Endothelial cell of umbilical vein (primary cell): ENCODE data around the gene RASGRF1. TPM values are rescaled to one million over a fixed set of nuclear protein-coding genes. Genes with fewer than 3 reads are reported as not detected.

ENCODE experiments used
- BruUV-seq: library from RNA; stranded (reverse); fragments of 400-500 nt; replicated peaks from 2 replicates; lab custom pipeline; 2021; lab: Mats Ljungman, UMichigan
- CTCF ChIA-PET: fragments of 300-600, 350-600 bp; sonication (Branson Sonifier 250); formaldehyde crosslinking; loops from one replicate; lab custom pipeline; 2021; ENCODE audit warnings: antibody characterized with exemption, inconsistent platforms; lab: Charles Lee
- POLR2A ChIA-PET: fragments of 300-600, 350-600 bp; sonication (Branson Sonifier 250); formaldehyde crosslinking; loops from one replicate; lab custom pipeline; 2021; ENCODE audit warnings: antibody characterized with exemption, inconsistent platforms; lab: Charles Lee
- DNase-seq: peaks from one replicate; pipeline ENCODE4 v3.0.0-alpha.2; 2011; ENCODE audit warnings: low read depth, low spot score
- FAIRE-seq: peaks from 2 replicates; lab custom pipeline; 2011; peaks lifted over from hg19 to GRCh38; lab: Jason Lieb, UNC
- H2AFZ ChIP-seq: 2 replicates; pipeline ENCODE4 v1.6.0; 2012; ENCODE audit warnings: low read depth, low read length, control low read depth, inconsistent platforms
- H3K27ac ChIP-seq: 2 replicates; pipeline ENCODE4 v1.5.1; 2011; ENCODE audit warnings: low read depth, mild to moderate bottlenecking, control low read depth, low read length, moderate library complexity; ENCODE audit not compliant: insufficient read depth
- H3K27me3 ChIP-seq, 2 experiments: 2 replicates each; pipeline versions ENCODE4 v1.6.0 to v1.6.1; 2011; ENCODE audit warnings: low read length in 2 of 2, mixed read lengths in 1 of 2; ENCODE audit not compliant: control insufficient read depth in 2 of 2, insufficient read depth in 2 of 2
- H3K36me3 ChIP-seq, 2 experiments: 2 replicates in 1 of 2; 3 replicates in 1 of 2; pipeline ENCODE4 v1.5.1; 2011; ENCODE audit warnings: low read length in 2 of 2, mild to moderate bottlenecking in 1 of 2, moderate library complexity in 1 of 2; ENCODE audit not compliant: control insufficient read depth in 2 of 2, insufficient read depth in 2 of 2; ENCODE audit errors: extremely low read depth in 1 of 2
- H3K4me1 ChIP-seq: 3 replicates; pipeline ENCODE4 v1.5.1; 2011; ENCODE audit warnings: mild to moderate bottlenecking, low read length; ENCODE audit not compliant: control insufficient read depth, insufficient read depth; ENCODE audit errors: extremely low read depth
- H3K4me2 ChIP-seq: 2 replicates; pipeline ENCODE4 v1.6.1; 2011; ENCODE audit warnings: low read length, control low read depth, mixed read lengths; ENCODE audit not compliant: insufficient read depth
- H3K4me3 ChIP-seq, 3 experiments: fragments of 200-600 bp in 1 of 3; sonication (generic), shearing (Covaris generic) in 1 of 3; replicated peaks in 1 of 3; 2 replicates each; pipeline ENCODE4 v1.5.1; 2011 to 2016; ENCODE audit warnings: control low read depth in 3 of 3, low read length in 3 of 3, mild to moderate bottlenecking in 2 of 3, inconsistent platforms in 1 of 3, low read depth in 1 of 3, moderate library complexity in 1 of 3; ENCODE audit not compliant: insufficient read depth in 1 of 3
- H3K79me2 ChIP-seq: 2 replicates; pipeline ENCODE4 v1.6.0; 2012; ENCODE audit warnings: low read length, inconsistent platforms; ENCODE audit not compliant: control insufficient read depth, insufficient read depth
- H3K9ac ChIP-seq: replicated peaks from 2 replicates; pipeline ENCODE3; 2011; ENCODE audit warnings: low read length, control low read depth; ENCODE audit not compliant: insufficient read depth; ENCODE audit errors: extremely low read depth
- H3K9me1 ChIP-seq: replicated peaks from 3 replicates; pipeline ENCODE4 v1.6.0; 2011; ENCODE audit warnings: mild to moderate bottlenecking, low read length; ENCODE audit not compliant: control insufficient read depth, insufficient read depth; ENCODE audit errors: extremely low read depth
- H3K9me3 ChIP-seq: replicated peaks from 2 replicates; pipeline ENCODE4 v1.5.1; 2012; ENCODE audit warnings: low read length, inconsistent platforms; ENCODE audit not compliant: control insufficient read depth, insufficient read depth
- H4K20me1 ChIP-seq: replicated peaks from 2 replicates; pipeline ENCODE3; 2011; ENCODE audit warnings: mild to moderate bottlenecking, low read length; ENCODE audit not compliant: control insufficient read depth, insufficient read depth; ENCODE audit errors: extremely low read depth
- EZH2 ChIP-seq: IDR thresholded peaks from 2 replicates; pipeline ENCODE4 v1.6.1; 2012; ENCODE audit warnings: borderline replicate concordance, low read depth, mild to moderate bottlenecking, moderate library complexity, low read length, inconsistent platforms; ENCODE audit not compliant: severe bottlenecking
- FOS ChIP-seq: IDR thresholded peaks from 2 replicates; pipeline ENCODE4 v1.6.1; 2011; ENCODE audit warnings: mild to moderate bottlenecking, low read length, moderate library complexity, borderline replicate concordance; ENCODE audit not compliant: insufficient read depth
- GATA2 ChIP-seq: IDR thresholded peaks from 2 replicates; pipeline ENCODE4 v1.7.0; 2011; ENCODE audit warnings: low read depth, mild to moderate bottlenecking, moderate library complexity, mixed read lengths, low read length; ENCODE audit not compliant: insufficient read length, insufficient read depth
- JUN ChIP-seq: IDR thresholded peaks from 2 replicates; pipeline ENCODE4 v1.6.1; 2011; ENCODE audit warnings: borderline replicate concordance, low read depth; ENCODE audit not compliant: insufficient read length, insufficient read depth
- MAX ChIP-seq: IDR thresholded peaks from 2 replicates; pipeline ENCODE4 v1.6.1; 2011; ENCODE audit not compliant: insufficient read depth, insufficient read length
- MYC ChIP-seq: IDR thresholded peaks from one replicate; pipeline ENCODE4 v1.6.1; 2011; ENCODE audit warnings: mild to moderate bottlenecking, low read depth, low read length
- POLR2A ChIP-seq: IDR thresholded peaks from 2 replicates; pipeline ENCODE4 v1.6.1; 2012; ENCODE audit warnings: low read depth, mild to moderate bottlenecking, control low read depth, low read length
- POLR2AphosphoS5 ChIP-seq: IDR thresholded peaks from 2 replicates; pipeline ENCODE4 v1.6.1; 2012; ENCODE audit warnings: low read depth, mild to moderate bottlenecking, control low read depth, low read length, moderate library complexity; ENCODE audit not compliant: insufficient read depth
- dilution Hi-C: fragments of 300-500 bp; cut with MboI; formaldehyde crosslinking; loops from one replicate; pipeline ENCODE4 v1.15.0; 2019; ENCODE audit warnings: low sequenced_read_pairs; ENCODE audit not compliant: extremely low pct_ligation_motif_present
- intact Hi-C: fragments of 100-400 bp; cut with micrococcal nuclease; formaldehyde crosslinking; loops from one replicate; pipeline ENCODE4 v1.10.0; 2022
- polyA plus RNA-seq, 4 experiments: library from polyadenylated mRNA; depleted of rRNA in 3 of 4; stranded (reverse) in 3 of 4; unstranded in 1 of 4; fragments of >200 nt; gene quantifications; 2 replicates each; pipeline versions ENCODE4 v1.2.1 to v1.2.3, GENCODE V29; 2011 to 2012; ENCODE audit warnings: missing spikeins in 1 of 4
- total RNA-seq: library from RNA; stranded (reverse); gene quantifications from 2 replicates; pipeline ENCODE4 v1.2.3, GENCODE V29; 2021
- TF ChIP-seq, protein P1 (sequence below), 2 donors: IDR thresholded peaks; 1 replicate in 1 of 2; 2 replicates in 1 of 2; pipeline ENCODE4 v1.5.1; 2011; ENCODE audit warnings: low read length in 2 of 2, mild to moderate bottlenecking in 2 of 2, moderate library complexity in 2 of 2, control low read depth in 1 of 2, inconsistent platforms in 1 of 2, low read depth in 1 of 2; ENCODE audit not compliant: insufficient read depth in 1 of 2; ENCODE audit errors: extremely low read depth in 1 of 2

RASGRF1 gene
- total and polyA plus RNA-seq, 2 donors (not counting 3 experiments of a cell fraction or from before 2014, with no cell fraction given): 0.04 TPM; not detected in 1

DNA sequence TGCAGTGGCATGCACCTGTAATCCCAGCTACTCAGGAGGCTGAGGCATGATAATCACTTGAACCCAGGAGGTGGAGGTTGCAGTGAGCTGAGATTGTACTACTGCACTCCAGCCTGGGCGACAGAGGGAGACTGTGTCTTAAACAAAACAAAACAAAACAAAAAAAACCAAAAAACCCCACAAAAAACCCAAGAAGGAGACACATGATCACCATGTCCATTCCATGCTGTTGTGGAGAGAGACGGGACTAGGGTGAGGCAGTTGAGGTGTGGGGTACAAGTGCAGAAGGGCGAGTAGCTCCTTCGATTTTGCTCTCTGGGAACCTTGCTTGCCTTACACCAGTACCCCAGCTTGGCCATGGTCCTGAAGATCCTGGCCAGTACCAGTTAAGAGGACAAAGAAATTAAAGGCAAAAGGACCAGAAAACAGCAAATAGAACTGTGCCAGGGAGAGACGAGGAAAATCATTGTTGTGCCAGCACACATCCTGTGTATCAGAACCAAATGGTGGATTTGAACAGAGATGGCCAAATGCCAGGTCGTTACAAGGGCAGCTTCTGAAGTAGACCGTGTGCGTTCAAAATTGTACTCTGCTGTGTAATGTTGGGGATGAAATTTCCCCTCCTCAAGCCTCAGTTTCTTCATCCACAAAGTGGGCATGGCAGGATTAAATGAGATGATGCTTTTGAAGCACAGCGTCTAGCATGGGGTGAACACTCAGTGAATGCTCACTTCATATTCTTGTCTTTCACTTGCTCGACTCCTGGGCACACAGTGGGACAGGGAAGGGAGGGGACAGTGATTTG is 102.8 kb downstream of the RASGRF1 start:
- H4K20me1 ChIP-seq: no peaks in the 10 kb centered on the region
- H3K4me3 ChIP-seq: no peak overlapping the region
- FAIRE-seq: peak; percentile 71
- peaks cover 0 to 2% of the 10 kb centered on the region in 2 experiments for H3K27me3 ChIP-seq
- no peak overlapping the region for H3K27ac ChIP-seq
- POLR2A ChIA-PET: no interaction called here
- H2AFZ ChIP-seq: peak overlapping the region; percentile 29
- H3K79me2 ChIP-seq: no peaks in the 10 kb centered on the region
- H3K4me2 ChIP-seq: no peak overlapping the region
- no peaks in the 10 kb centered on the region for H3K9me3 ChIP-seq
- DNase-seq: peak; percentile 34
- no peak overlapping the region for H3K9ac ChIP-seq
- intact Hi-C loops: no loop called here
- no peaks in the 10 kb centered on the region for H3K9me1 ChIP-seq
- BruUV-seq: no TSS peak
- peaks cover 12% of the 10 kb centered on the region for H3K4me1 ChIP-seq
- dilution Hi-C loops: no loop called here
- TF ChIP-seq MAX: no peak
- TF ChIP-seq POLR2A: no peak
- TF ChIP-seq EZH2: no peak
- TF ChIP-seq POLR2AphosphoS5: no peak
- TF ChIP-seq FOS: no peak
- TF ChIP-seq, protein P1, sequence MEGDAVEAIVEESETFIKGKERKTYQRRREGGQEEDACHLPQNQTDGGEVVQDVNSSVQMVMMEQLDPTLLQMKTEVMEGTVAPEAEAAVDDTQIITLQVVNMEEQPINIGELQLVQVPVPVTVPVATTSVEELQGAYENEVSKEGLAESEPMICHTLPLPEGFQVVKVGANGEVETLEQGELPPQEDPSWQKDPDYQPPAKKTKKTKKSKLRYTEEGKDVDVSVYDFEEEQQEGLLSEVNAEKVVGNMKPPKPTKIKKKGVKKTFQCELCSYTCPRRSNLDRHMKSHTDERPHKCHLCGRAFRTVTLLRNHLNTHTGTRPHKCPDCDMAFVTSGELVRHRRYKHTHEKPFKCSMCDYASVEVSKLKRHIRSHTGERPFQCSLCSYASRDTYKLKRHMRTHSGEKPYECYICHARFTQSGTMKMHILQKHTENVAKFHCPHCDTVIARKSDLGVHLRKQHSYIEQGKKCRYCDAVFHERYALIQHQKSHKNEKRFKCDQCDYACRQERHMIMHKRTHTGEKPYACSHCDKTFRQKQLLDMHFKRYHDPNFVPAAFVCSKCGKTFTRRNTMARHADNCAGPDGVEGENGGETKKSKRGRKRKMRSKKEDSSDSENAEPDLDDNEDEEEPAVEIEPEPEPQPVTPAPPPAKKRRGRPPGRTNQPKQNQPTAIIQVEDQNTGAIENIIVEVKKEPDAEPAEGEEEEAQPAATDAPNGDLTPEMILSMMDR (IDR thresholded peaks at IDR 0.05; ENCODE audit: extremely low read depth in 1 of 2, insufficient read depth in 1 of 2, low read depth in 1 of 2, low read length in 2 of 2): no peak
- TF ChIP-seq JUN: no peak
- TF ChIP-seq MYC: no peak
- TF ChIP-seq GATA2: no peak
- CTCF ChIA-PET: interaction anchor here (1.9 to 2.8 kb wide), 3 partner anchors 8 to 19 kb away, joined by 9 to 18 read pairs (median 10); no protein-coding TSS in a partner anchor
- H3K36me3 ChIP-seq: no peaks in the 10 kb centered on the region
